ENCODE results near the gene GTPBP1. TPM values are rescaled to one million over a fixed set of nuclear protein-coding genes. Genes with fewer than 3 reads are reported as not detected.

GTPBP1 gene
- total and polyA plus RNA-seq, 2 donors (not counting 1 experiment from before 2014, with no cell fraction given) = 77.8 to 174 TPM

GRCh38 chr22:38773363-38773946, 67.7 kb downstream of the GTPBP1 start:
- POLR2A ChIA-PET = no interaction called here
- Histone ChIP-seq H3K4me3 (ENCODE audit: control extremely low read depth in 1 of 5, extremely low read depth in 1 of 5, insufficient read depth in 1 of 5, low read depth in 2 of 5, low read length in 4 of 5) (no peak overlapping the region), H2AFZ (ENCODE audit: insufficient read depth, low read depth, low read length, poor library complexity, severe bottlenecking) (no peak overlapping the region), H3K27me3 (replicated peaks in 1 of 4; ENCODE audit: control extremely low read depth in 1 of 4, control insufficient read depth in 3 of 4, insufficient read depth in 4 of 4, low read length in 3 of 4) (no peaks in the 10 kb centered on the region), H3K36me3 (replicated peaks in 1 of 2; ENCODE audit: control extremely low read depth in 1 of 2, control insufficient read depth in 1 of 2, extremely low read depth in 1 of 2, insufficient read depth in 2 of 2, low read length in 1 of 2) (no peaks in the 10 kb centered on the region), H3K27ac (ENCODE audit: low read length in 2 of 2) (no peak overlapping the region), H3K9me3 (ENCODE audit: control extremely low read depth in 1 of 3, control insufficient read depth in 2 of 3, insufficient read depth in 1 of 3, low read length in 2 of 3) (no peaks in the 10 kb centered on the region), H3K4me1 (ENCODE audit: control insufficient read depth in 2 of 2, insufficient read depth in 2 of 2, low read length in 2 of 2) (no peaks in the 10 kb centered on the region), H3K79me2 (ENCODE audit: control insufficient read depth, insufficient read depth, low read length) (no peaks in the 10 kb centered on the region), H3K4me2 (replicated peaks; ENCODE audit: low read depth, low read length, poor library complexity, severe bottlenecking) (no peak overlapping the region), H4K20me1 (ENCODE audit: control insufficient read depth, insufficient read depth, low read length, poor library complexity, severe bottlenecking) (no peaks in the 10 kb centered on the region), H3K9ac (ENCODE audit: low read length) (no peak overlapping the region)
- ATAC-seq (ENCODE audit: low read depth) (no peak), DNase-seq (no peak)
- TF ChIP-seq CTCF (IDR thresholded peaks at IDR 0.05) = no peak
- no peak for TF ChIP-seq EZH2 (IDR thresholded peaks at IDR 0.05; ENCODE audit: borderline replicate concordance, insufficient read depth, low read depth, low read length, poor library complexity, severe bottlenecking)
- H3K4me3 Mint-ChIP-seq = no peak overlapping the region
- H3K27me3 Mint-ChIP-seq = no peaks in the 10 kb centered on the region
- 93% methylated on average over 4 of the region's 4 CpGs for WGBS (ENCODE audit: insufficient coverage)
- intact Hi-C loops (cut with micrococcal nuclease) = no loop called here
- no peak overlapping the region for H3K27ac Mint-ChIP-seq
- H3K9me3 Mint-ChIP-seq (ENCODE audit: insufficient read depth) = no peaks in the 10 kb centered on the region
- CTCF ChIA-PET = interaction anchor here (0.7 kb wide), 1 partner anchor 68 kb away, joined by 3 read pairs; no protein-coding TSS in a partner anchor
- H3K4me1 Mint-ChIP-seq = peaks cover 2% of the 10 kb centered on the region

- no peak overlapping the region for H3K27ac Mint-ChIP-seq
- Histone ChIP-seq H3K9me3 (ENCODE audit: control extremely low read depth in 1 of 3, control insufficient read depth in 2 of 3, insufficient read depth in 1 of 3, low read length in 2 of 3) (no peaks in the 10 kb centered on the region), H3K4me1 (ENCODE audit: control insufficient read depth in 2 of 2, insufficient read depth in 2 of 2, low read length in 2 of 2) (no peaks in the 10 kb centered on the region), H3K4me3 (ENCODE audit: control extremely low read depth in 1 of 5, extremely low read depth in 1 of 5, insufficient read depth in 1 of 5, low read depth in 2 of 5, low read length in 4 of 5) (no peak overlapping the region), H3K36me3 (replicated peaks in 1 of 2; ENCODE audit: control extremely low read depth in 1 of 2, control insufficient read depth in 1 of 2, extremely low read depth in 1 of 2, insufficient read depth in 2 of 2, low read length in 1 of 2) (peaks cover 0 to 6% of the 10 kb centered on the region in 2 experiments), H3K27me3 (replicated peaks in 1 of 4; ENCODE audit: control extremely low read depth in 1 of 4, control insufficient read depth in 3 of 4, insufficient read depth in 4 of 4, low read length in 3 of 4) (no peaks in the 10 kb centered on the region), H3K4me2 (replicated peaks; ENCODE audit: low read depth, low read length, poor library complexity, severe bottlenecking) (no peak overlapping the region), H2AFZ (ENCODE audit: insufficient read depth, low read depth, low read length, poor library complexity, severe bottlenecking) (no peak overlapping the region), H3K9ac (ENCODE audit: low read length) (no peak overlapping the region), H4K20me1 (ENCODE audit: control insufficient read depth, insufficient read depth, low read length, poor library complexity, severe bottlenecking) (no peaks in the 10 kb centered on the region), H3K79me2 (ENCODE audit: control insufficient read depth, insufficient read depth, low read length) (no peaks in the 10 kb centered on the region), H3K27ac (ENCODE audit: low read length in 2 of 2) (no peak overlapping the region)
- intact Hi-C loops (cut with micrococcal nuclease) = no loop called here
- DNase-seq (no peak), ATAC-seq (ENCODE audit: low read depth) (no peak)
- no peak overlapping the region for H3K4me3 Mint-ChIP-seq
- ChIA-PET POLR2A (no interaction called here), CTCF (interaction anchor here (1.3 kb wide), 1 partner anchor 8 kb away, joined by 3 read pairs; no protein-coding TSS in a partner anchor)
- H3K4me1 Mint-ChIP-seq = no peaks in the 10 kb centered on the region
- TF ChIP-seq EZH2 (IDR thresholded peaks at IDR 0.05; ENCODE audit: borderline replicate concordance, insufficient read depth, low read depth, low read length, poor library complexity, severe bottlenecking) (no peak), CTCF (IDR thresholded peaks at IDR 0.05) (no peak)
- H3K27me3 Mint-ChIP-seq = no peaks in the 10 kb centered on the region
- no peaks in the 10 kb centered on the region for H3K9me3 Mint-ChIP-seq (ENCODE audit: insufficient read depth)
- 80% methylated on average over 8 of the region's 11 CpGs for WGBS (ENCODE audit: insufficient coverage)
Measured at GRCh38 chr22:38774496-38775166, 68.9 kb downstream of the GTPBP1 start.
